UCSD-AML1 (cell line): ENCODE measurements around the gene ADSL.
"Not testable (repeated sequence)": the region's sequence is repeated elsewhere in the genome, so short reads cannot be mapped to it uniquely, and the experiment has no call there.

Experiments used
- DNase-seq: peaks from one replicate; lab custom pipeline; 2025; ENCODE audit not compliant: unreplicated experiment; lab: John Stamatoyannopoulos, UW

The ADSL gene

GRCh38 chr22:40367342-40367741 lies 21.0 kb downstream of the ADSL start:
- DNase-seq = no peak

- DNase-seq = no peak
These were observed 21.7 kb downstream of the ADSL start for GRCh38 chr22:40368016-40368415.

- DNase-seq = no peak
These were observed 22.5 kb downstream of the ADSL start for GRCh38 chr22:40368836-40369235.

GRCh38 chr22:40374567-40374966 lies 28.3 kb downstream of the ADSL start:
- no peak for DNase-seq

- no peak for DNase-seq
These were observed 29.8 kb downstream of the ADSL start for GRCh38 chr22:40376149-40376548.

- no peak for DNase-seq
These were observed 31.6 kb downstream of the ADSL start for GRCh38 chr22:40377931-40378330.

GRCh38 chr22:40378448-40378847 lies 32.1 kb downstream of the ADSL start:
- DNase-seq = not testable (repeated sequence)

- DNase-seq = no peak
These were observed 35.2 kb downstream of the ADSL start for GRCh38 chr22:40381461-40381860.

- DNase-seq = no peak
These were observed 37.6 kb downstream of the ADSL start for GRCh38 chr22:40383905-40384304.

- no peak for DNase-seq
These were observed 38.9 kb downstream of the ADSL start for GRCh38 chr22:40385036-40385782.

- no peak for DNase-seq
These were observed 41.4 kb downstream of the ADSL start for GRCh38 chr22:40387746-40388145.

- no peak for DNase-seq
These were observed 41.9 kb downstream of the ADSL start for GRCh38 chr22:40388231-40388630.

- no peak for DNase-seq
These were observed 45.1 kb downstream of the ADSL start for GRCh38 chr22:40391417-40391816.

- DNase-seq = no peak
These were observed 46.3 kb downstream of the ADSL start for GRCh38 chr22:40392618-40393017.

- DNase-seq = no peak
These were observed 48.3 kb downstream of the ADSL start for GRCh38 chr22:40394607-40395006.

- no peak for DNase-seq
These were observed 49.3 kb downstream of the ADSL start for GRCh38 chr22:40395607-40396006.

GRCh38 chr22:40396882-40397281 lies 50.6 kb downstream of the ADSL start:
- DNase-seq = peak; percentile 53

- DNase-seq = no peak
These were observed 51.1 kb downstream of the ADSL start for GRCh38 chr22:40397396-40397795.

GRCh38 chr22:40399621-40400020 lies 53.3 kb downstream of the ADSL start:
- DNase-seq = no peak

GRCh38 chr22:40400159-40400558 lies 53.9 kb downstream of the ADSL start:
- DNase-seq = peak; percentile 74

GRCh38 chr22:40401532-40401931 lies 55.2 kb downstream of the ADSL start:
- DNase-seq = peak; percentile 48

GRCh38 chr22:40401981-40402406 lies 55.7 kb downstream of the ADSL start:
- DNase-seq = no peak

GRCh38 chr22:40403141-40403540 lies 56.8 kb downstream of the ADSL start:
- no peak for DNase-seq
